HUES6 (cell line): ENCODE data around the gene C4orf50.

Source experiments
- H3K27ac ChIP-seq: 2 replicates; pipeline ENCODE4 v1.7.0; 2013; ENCODE audit warnings: low read depth, mild to moderate bottlenecking, low read length, inconsistent platforms
- H3K27me3 ChIP-seq: 2 replicates; pipeline ENCODE4 v1.6.1; 2013; ENCODE audit warnings: low read length; ENCODE audit not compliant: control insufficient read depth, insufficient read depth
- H3K36me3 ChIP-seq: 2 replicates; pipeline ENCODE4 v1.6.1; 2013; ENCODE audit warnings: low read length; ENCODE audit not compliant: control insufficient read depth, insufficient read depth
- H3K4me1 ChIP-seq: 2 replicates; pipeline ENCODE4 v1.6.1; 2013; ENCODE audit warnings: low read length; ENCODE audit not compliant: control insufficient read depth, insufficient read depth
- H3K4me3 ChIP-seq: 2 replicates; pipeline ENCODE4 v1.5.1; 2013; ENCODE audit warnings: low read depth, low read length
- H3K9ac ChIP-seq: one replicate; pipeline ENCODE4 v1.6.1; 2013; ENCODE audit warnings: mild to moderate bottlenecking, low read length
- H3K9me3 ChIP-seq: 2 replicates; pipeline ENCODE4 v1.6.1; 2013; ENCODE audit warnings: low read depth, low read length; ENCODE audit not compliant: control insufficient read depth, insufficient read depth

Gene C4orf50

DNA sequence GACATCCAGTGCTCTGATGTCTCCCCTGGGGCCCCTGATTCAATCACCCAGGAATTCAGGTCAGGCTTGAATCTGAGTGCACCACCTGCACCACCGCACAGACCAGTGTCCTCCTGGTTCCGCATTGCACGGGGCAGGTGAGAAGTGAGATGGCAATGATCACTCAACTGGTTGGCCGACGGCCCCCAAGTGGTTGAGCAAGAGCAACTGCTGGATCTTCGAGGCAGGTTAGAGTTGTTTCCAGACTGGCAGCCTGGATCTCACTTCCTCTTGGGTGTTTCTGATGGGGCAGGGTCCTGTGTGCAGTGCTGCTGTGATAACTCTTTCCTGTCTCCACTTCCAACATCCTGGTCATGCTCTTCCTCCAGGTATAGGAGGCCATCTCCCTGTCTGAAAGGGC is 50.4 kb downstream of the C4orf50 start:
- no peaks in the 10 kb centered on the region for H3K9me3 ChIP-seq
- no peak overlapping the region for H3K4me3 ChIP-seq
- H3K27ac ChIP-seq, result no peak overlapping the region
- peaks cover 2% of the 10 kb centered on the region; the same call in 1 of the 2 replicates for H3K27me3 ChIP-seq
- H3K9ac ChIP-seq, result no peak overlapping the region
- peaks cover 13% of the 10 kb centered on the region for H3K4me1 ChIP-seq
- no peaks in the 10 kb centered on the region for H3K36me3 ChIP-seq

- Histone ChIP-seq H3K9ac (no peak overlapping the region), H3K4me3 (no peak overlapping the region), H3K4me1 (peaks cover 5% of the 10 kb centered on the region), H3K9me3 (no peaks in the 10 kb centered on the region), H3K27ac (no peak overlapping the region), H3K36me3 (no peaks in the 10 kb centered on the region), H3K27me3 (peaks cover 5% of the 10 kb centered on the region; the same call in 1 of the 2 replicates)
Observed at GRCh38 chr4:5965225-5965624, 53.0 kb downstream of the C4orf50 start.

- H3K4me3 ChIP-seq, result no peak overlapping the region
- H3K36me3 ChIP-seq, result no peaks in the 10 kb centered on the region
- H3K4me1 ChIP-seq, result peaks cover 4% of the 10 kb centered on the region
- no peak overlapping the region for H3K9ac ChIP-seq
- H3K9me3 ChIP-seq, result no peaks in the 10 kb centered on the region
- H3K27ac ChIP-seq, result no peak overlapping the region
- H3K27me3 ChIP-seq, result peaks cover 15% of the 10 kb centered on the region; the same call in 1 of the 2 replicates
Observed at GRCh38 chr4:5964030-5964429, 54.2 kb downstream of the C4orf50 start.

GRCh38 chr4:5963611-5964010 is 54.6 kb downstream of the C4orf50 start:
- Histone ChIP-seq H3K9me3 (no peaks in the 10 kb centered on the region), H3K4me1 (peaks cover 4% of the 10 kb centered on the region), H3K27me3 (peaks cover 15% of the 10 kb centered on the region; the same call in 1 of the 2 replicates), H3K4me3 (no peak overlapping the region), H3K27ac (no peak overlapping the region), H3K36me3 (no peaks in the 10 kb centered on the region), H3K9ac (no peak overlapping the region)

- Histone ChIP-seq H3K27me3 (peaks cover 17% of the 10 kb centered on the region; the same call in 1 of the 2 replicates), H3K9ac (no peak overlapping the region), H3K36me3 (no peaks in the 10 kb centered on the region), H3K4me1 (peaks cover 4% of the 10 kb centered on the region), H3K4me3 (no peak overlapping the region), H3K9me3 (no peaks in the 10 kb centered on the region), H3K27ac (no peak overlapping the region)
Observed at GRCh38 chr4:5962416-5962815, 55.8 kb downstream of the C4orf50 start.

DNA sequence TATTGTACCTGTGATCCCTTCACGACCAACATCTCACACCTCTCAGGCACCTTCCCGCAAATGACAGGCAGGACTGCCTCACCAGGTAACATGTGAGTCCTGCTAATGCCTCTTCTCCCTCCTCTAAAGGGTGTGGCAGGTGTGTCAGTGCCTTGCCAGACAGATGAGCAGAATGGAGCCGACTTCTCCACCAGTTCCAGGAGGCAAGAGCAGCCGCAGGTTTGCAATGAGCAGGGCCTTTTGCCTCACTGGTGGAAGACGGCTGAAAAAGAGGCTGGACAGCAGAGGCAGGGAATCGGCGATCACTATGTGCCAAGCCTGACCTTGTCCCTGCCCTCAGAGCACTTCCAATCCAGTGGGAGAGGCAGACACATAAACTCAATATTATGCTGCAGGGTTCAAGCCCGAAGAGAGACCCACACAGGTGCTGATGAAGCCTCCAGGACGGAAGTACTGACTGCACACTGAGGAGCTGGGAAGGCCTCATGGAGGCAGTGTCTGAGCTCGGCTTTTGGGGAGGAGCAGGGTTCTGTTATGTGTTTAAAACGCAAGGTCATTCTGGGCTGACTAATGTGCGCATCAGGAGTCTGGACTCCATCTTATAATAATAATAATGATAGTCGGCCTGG is 57.9 kb downstream of the C4orf50 start:
- Histone ChIP-seq H3K9ac (no peak overlapping the region), H3K9me3 (no peaks in the 10 kb centered on the region), H3K27ac (no peak overlapping the region), H3K36me3 (no peaks in the 10 kb centered on the region), H3K4me1 (peaks cover 25% of the 10 kb centered on the region), H3K27me3 (peaks cover 19% of the 10 kb centered on the region; the same call in 1 of the 2 replicates), H3K4me3 (no peak overlapping the region)

DNA sequence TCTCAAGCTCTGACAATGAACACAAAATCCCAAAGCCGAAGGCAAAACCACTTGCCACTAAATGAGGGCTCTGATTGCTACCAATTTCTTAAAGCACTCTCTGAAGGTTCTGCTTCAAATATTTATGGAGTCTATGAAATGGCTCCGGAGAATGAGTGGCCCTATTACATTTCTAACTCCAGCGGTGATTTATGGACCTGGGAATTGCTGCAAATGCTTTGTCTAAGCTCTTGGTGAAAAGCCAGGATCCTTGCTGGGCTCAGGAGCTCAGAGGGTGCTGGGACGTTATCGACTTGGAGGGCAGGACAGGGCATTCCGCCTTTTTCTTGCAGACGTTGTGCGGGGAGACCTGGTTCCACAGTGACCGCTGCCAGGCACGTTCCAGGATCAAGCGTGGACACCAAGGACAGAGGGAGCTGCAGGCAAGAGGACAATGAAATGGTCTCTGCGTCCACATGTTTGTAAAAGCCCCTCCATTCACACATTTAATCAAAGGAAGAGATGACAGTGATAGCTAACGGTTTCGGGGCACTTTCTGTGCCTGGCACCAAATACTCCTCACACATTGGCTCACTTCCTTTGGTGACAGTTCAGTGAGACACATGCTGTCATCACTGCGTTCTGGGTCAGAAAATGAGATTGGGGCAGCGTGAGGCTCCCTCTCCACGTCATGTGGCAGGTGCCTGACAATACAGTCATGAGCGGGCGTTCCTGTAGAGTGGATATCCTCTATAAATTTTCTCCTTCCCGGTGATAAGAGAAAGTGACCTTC is 58.8 kb downstream of the C4orf50 start:
- H3K9me3 ChIP-seq, result no peaks in the 10 kb centered on the region
- no peak overlapping the region for H3K27ac ChIP-seq
- no peak overlapping the region for H3K9ac ChIP-seq
- no peak overlapping the region for H3K4me3 ChIP-seq
- peaks cover 27% of the 10 kb centered on the region for H3K4me1 ChIP-seq
- no peaks in the 10 kb centered on the region for H3K36me3 ChIP-seq
- peaks cover 19% of the 10 kb centered on the region; the same call in 1 of the 2 replicates for H3K27me3 ChIP-seq

DNA sequence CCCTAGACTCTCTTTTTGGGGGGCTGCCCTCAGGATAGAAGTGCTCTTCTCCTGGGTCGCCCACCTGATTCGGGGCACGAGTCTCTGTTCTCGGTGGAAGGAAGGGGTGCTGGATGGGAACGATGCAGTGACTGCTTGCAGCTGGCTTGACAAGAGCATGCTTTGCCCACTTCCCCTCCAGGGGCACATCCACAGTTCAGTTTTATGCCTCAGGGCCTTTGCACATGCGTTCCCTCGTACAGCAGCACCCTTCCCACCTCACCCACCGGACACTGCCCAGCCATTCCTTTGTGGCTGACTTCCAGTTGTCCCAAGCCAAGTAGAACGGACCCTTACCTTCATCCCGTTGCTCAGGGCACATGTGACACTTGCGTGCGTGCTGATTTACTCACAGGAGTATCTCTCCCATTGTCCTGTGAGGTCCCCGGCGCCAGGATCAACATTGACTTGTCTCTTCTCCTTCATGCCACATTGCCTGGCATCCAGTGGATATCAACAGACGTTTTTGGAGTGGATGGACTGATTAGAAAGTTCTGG is 60.0 kb downstream of the C4orf50 start:
- H3K4me3 ChIP-seq, result no peak overlapping the region
- no peak overlapping the region for H3K27ac ChIP-seq
- no peak overlapping the region for H3K9ac ChIP-seq
- no peaks in the 10 kb centered on the region for H3K9me3 ChIP-seq
- H3K36me3 ChIP-seq, result no peaks in the 10 kb centered on the region
- H3K4me1 ChIP-seq, result peaks cover 22% of the 10 kb centered on the region
- peaks cover 22% of the 10 kb centered on the region; the same call in 1 of the 2 replicates for H3K27me3 ChIP-seq

- no peak overlapping the region for H3K27ac ChIP-seq
- H3K36me3 ChIP-seq, result no peaks in the 10 kb centered on the region
- no peak overlapping the region for H3K9ac ChIP-seq
- H3K4me3 ChIP-seq, result no peak overlapping the region
- peaks cover 22% of the 10 kb centered on the region for H3K4me1 ChIP-seq
- H3K9me3 ChIP-seq, result no peaks in the 10 kb centered on the region
- peaks cover 25% of the 10 kb centered on the region; the same call in 1 of the 2 replicates for H3K27me3 ChIP-seq
Observed at GRCh38 chr4:5957076-5957475, 61.2 kb downstream of the C4orf50 start.

DNA sequence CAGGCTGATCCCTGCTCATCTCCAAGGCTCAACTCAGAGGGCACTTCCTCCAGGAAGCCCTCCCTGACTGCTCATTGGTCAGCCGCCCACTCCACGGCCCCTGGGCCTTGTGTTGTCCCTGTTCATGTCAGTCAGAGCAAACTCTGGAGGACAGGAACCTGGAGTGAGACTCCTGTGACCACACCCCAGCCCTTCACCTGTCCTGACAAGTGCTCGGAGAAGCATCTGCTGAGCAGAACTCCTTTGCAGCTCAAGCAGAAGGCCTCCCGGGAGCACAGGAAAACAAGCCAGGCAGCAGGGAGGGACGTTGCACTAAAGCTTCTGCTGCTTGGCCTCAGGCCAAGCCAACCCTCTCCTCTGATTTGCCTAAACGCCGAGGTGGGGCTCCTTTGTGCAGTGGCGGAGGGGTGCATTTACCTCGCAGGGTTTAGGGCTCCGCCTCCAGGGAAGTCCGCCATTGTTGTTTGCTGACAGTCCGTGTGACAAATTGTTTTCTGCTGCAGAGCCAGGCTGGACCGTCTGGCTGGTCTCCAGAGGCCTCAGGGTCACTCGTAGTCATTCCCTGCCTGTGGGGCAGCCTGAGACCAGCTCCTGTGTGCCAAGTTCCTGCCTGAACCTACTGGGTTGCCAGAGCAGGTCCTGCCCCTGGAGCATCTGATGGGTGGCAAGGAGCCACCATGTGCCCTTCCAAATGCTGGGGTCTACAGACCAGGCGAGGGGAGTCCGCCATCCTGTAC is 61.8 kb downstream of the C4orf50 start:
- Histone ChIP-seq H3K36me3 (no peaks in the 10 kb centered on the region), H3K4me3 (no peak overlapping the region), H3K4me1 (peaks cover 22% of the 10 kb centered on the region), H3K9ac (no peak overlapping the region), H3K27ac (no peak overlapping the region), H3K27me3 (peaks cover 25% of the 10 kb centered on the region; the same call in 1 of the 2 replicates), H3K9me3 (no peaks in the 10 kb centered on the region)
